Duodenal mucosa (tissue), 2 donors: ENCODE measurements around the gene TMEM178B.
"Not testable (repeated sequence)": the region's sequence is repeated elsewhere in the genome, so short reads cannot be mapped to it uniquely, and the experiment has no call there.

Experiments used
- H3K27ac ChIP-seq: one replicate; pipeline ENCODE4 v1.7.0; 2013; ENCODE audit warnings: low read depth, low read length
- H3K27me3 ChIP-seq, 2 donors: one replicate each; pipeline ENCODE4 v1.7.0; 2013; ENCODE audit warnings: low read length in 2 of 2, control low read depth in 1 of 2; ENCODE audit not compliant: insufficient read depth in 2 of 2, control insufficient read depth in 1 of 2
- H3K36me3 ChIP-seq, 2 donors: one replicate each; pipeline ENCODE4 v1.7.0; 2013; ENCODE audit warnings: low read length in 2 of 2, control low read depth in 1 of 2; ENCODE audit not compliant: insufficient read depth in 2 of 2, control insufficient read depth in 1 of 2
- H3K4me1 ChIP-seq, 2 donors: one replicate each; pipeline ENCODE4 v1.7.0; 2013; ENCODE audit warnings: low read length in 2 of 2, control low read depth in 1 of 2; ENCODE audit not compliant: insufficient read depth in 2 of 2, control insufficient read depth in 1 of 2
- H3K4me3 ChIP-seq, 2 donors: one replicate each; pipeline ENCODE4 v1.7.0; 2013; ENCODE audit warnings: low read length in 2 of 2, low read depth in 1 of 2
- H3K9ac ChIP-seq, 2 donors: one replicate each; pipeline ENCODE4 v1.7.0; 2013; ENCODE audit warnings: low read length in 2 of 2, low read depth in 1 of 2
- H3K9me3 ChIP-seq, 2 donors: one replicate each; pipeline ENCODE4 v1.7.0; 2013; ENCODE audit warnings: low read length in 2 of 2, control low read depth in 1 of 2; ENCODE audit not compliant: control insufficient read depth in 1 of 2

The TMEM178B gene

DNA sequence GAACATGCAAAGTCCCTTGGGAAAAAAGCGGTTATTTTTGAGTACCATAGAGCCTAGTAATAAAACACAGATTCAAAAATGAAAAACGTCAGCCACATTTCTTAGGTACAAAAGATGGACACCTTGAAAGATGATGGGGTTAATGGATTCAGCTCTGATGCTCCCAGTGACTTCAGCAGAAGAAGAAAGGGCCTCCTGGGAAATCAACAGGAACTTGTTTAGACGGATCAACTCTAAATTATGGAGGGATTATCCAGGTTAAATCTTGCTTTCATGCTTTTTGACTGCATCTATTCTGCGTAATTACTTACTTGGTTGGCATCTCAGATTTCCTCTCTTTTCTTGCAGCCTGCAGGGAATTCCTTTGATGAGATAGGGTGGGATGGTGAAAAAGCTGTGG, 82.5 kb downstream of the TMEM178B start:
- Histone ChIP-seq H3K36me3 (no peaks in the 10 kb centered on the region), H3K27me3 (no peaks in the 10 kb centered on the region), H3K4me1 (no peaks in the 10 kb centered on the region), H3K4me3 (no peak overlapping the region), H3K27ac (no peak overlapping the region), H3K9me3 (no peaks in the 10 kb centered on the region), H3K9ac (no peak overlapping the region)

DNA sequence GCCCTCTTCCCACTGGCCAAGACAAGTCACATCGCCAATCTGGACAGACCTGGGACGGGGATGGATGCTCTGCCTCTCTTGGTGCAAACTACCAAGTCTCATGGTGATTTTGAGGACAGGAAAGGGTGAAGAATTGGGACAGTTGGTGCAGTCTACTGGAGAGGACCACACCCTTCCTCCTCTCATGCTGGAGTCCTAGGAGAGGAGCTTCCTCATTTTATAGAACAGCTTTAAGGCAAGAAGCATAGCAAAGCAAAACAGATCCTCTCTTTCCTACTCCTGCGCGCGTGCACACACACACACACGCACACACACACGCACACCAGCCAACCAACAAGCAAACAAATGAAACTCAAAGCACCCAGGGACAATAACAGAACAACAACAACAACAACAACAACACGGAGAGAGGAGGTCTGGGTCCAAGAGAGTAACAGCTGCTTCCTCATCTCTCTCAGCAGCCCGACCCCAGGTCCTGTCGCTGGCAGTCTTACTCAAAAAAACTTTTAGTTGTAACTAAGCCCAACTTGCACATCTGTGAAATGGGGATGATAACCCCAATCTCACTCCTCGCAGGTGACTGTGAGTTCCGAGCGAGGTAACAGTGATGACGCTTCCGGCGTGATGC, 83.4 kb downstream of the TMEM178B start:
- Histone ChIP-seq H3K27me3 (no peaks in the 10 kb centered on the region), H3K9ac (no peak overlapping the region), H3K4me1 (no peaks in the 10 kb centered on the region), H3K4me3 (no peak overlapping the region), H3K27ac (no peak overlapping the region), H3K9me3 (no peaks in the 10 kb centered on the region), H3K36me3 (no peaks in the 10 kb centered on the region)

DNA sequence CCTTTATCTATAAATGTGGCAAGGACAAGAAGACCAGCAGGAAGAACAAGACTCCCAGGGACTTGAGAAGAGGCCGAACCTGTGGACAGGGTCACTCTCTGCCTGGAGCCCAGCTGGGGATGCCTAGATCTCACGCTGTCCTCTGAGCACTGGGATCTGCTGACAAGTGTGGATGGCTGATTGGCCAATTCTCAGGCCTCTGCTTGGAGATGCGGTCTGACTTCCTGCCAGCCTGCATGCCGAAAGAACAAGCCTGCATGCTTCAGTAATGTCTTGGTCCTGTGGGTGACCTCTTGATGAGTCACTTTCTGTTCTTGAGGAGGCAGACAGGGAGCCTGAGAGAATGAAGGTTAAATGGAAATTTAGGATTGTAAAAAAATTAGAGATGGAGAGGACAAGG, 84.7 kb downstream of the TMEM178B start:
- no peaks in the 10 kb centered on the region for H3K36me3 ChIP-seq
- H3K9ac ChIP-seq = no peak overlapping the region
- H3K27ac ChIP-seq = no peak overlapping the region
- no peaks in the 10 kb centered on the region for H3K4me1 ChIP-seq
- no peaks in the 10 kb centered on the region for H3K27me3 ChIP-seq
- H3K4me3 ChIP-seq = no peak overlapping the region
- no peaks in the 10 kb centered on the region for H3K9me3 ChIP-seq

DNA sequence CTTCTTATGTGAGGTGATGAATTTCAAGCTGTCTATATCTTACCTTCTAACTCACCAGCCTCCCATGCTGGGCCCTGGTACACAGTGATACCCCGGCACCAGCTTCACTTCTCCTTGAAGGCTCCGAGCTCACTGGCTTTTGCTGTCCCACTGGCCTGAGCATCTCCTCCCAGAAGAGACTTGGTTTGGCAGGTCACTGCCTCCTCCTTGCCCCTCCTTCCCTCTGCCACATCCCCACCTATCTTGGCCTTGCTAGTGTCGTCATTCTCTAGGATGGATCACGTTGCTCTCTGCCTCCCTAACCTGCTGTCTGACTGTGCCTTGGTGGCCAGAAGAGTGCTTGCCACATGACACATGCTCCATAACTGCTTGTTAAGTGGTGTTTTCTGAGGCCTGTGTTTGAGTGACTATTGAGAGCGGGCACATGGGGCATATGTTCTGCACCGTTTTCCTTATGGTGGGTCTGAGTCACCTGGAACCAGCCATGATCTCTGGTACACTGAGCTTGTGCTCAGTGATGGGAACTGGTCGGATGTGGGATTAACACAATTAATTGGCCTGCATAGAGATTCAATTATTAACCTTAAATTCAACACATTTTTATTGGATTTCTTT, 86.5 kb downstream of the TMEM178B start:
- Histone ChIP-seq H3K27ac (no peak overlapping the region), H3K4me1 (no peaks in the 10 kb centered on the region), H3K9ac (no peak overlapping the region), H3K27me3 (no peaks in the 10 kb centered on the region), H3K36me3 (no peaks in the 10 kb centered on the region), H3K4me3 (no peak overlapping the region), H3K9me3 (no peaks in the 10 kb centered on the region)

DNA sequence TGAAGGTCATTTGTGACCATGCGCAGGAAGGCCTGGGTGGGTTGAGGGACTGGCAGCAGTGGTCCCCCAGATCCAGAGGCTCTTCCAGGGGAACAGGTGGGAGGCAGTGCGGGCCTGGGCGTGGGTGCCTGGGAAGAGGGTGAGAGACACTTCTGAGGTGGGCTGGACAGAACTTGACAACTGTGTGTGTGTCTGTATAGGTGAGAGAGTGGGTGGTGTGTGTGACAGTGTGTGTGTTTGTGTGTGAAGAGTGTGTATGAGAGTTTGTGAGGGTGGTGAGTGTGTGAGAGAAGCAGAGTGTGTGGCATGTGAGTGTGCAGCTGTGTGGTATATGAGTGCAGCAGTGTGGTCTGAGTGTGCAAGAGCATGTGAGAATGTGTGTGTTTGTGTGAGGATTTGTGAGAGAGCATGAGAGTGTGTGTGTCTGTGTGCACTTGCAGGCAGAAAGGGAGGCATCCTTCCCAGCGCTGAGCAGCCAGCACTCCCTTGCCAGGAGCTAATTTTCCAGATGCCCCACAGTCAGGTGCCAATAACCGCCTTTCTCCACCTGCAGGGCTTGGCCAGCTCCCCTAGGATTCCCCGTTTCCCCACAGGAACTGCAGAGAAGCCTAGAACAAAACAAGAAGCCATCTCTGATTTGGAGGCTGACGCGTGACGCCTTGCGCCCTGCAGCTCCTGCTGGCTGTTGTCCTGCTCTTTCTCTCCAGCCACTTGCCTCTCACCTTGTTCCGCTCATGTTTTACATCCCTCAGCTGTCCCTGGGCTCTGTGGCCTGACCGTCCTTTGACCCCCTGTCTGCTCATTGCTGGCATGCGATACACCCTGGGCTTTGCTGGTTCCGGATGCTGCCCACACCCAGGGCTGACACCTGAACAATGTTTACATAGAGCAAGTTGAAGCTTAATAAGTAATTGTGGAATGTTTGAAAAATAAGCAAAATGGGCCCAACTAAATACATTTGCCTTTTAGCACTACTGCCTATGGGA, 88.0 kb downstream of the TMEM178B start:
- H3K4me1 ChIP-seq = no peaks in the 10 kb centered on the region
- H3K9ac ChIP-seq = no peak overlapping the region

DNA sequence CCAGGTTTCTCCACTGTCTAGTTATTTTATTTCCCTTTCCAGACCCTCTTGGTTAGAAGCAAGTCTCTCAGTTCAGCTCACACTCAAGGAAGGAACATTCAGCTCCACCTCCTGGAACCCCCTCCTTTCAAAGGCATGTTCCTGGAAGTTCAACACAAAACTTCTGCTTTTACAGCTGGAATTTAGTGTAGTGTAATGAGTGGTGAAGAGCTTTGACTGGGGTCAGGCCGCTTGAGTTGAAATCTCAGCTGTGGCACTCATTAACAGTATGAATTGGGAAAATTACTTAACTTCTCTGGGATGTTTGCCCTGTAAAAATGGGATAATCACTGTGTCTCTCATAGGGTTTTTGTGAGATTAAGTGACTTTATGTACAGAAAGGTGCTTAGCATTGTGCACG, 91.7 kb downstream of the TMEM178B start:
- H3K4me3 ChIP-seq = no peak overlapping the region
- no peaks in the 10 kb centered on the region for H3K36me3 ChIP-seq
- H3K4me1 ChIP-seq = no peaks in the 10 kb centered on the region
- no peak overlapping the region for H3K9ac ChIP-seq
- no peak overlapping the region for H3K27ac ChIP-seq
- no peaks in the 10 kb centered on the region for H3K27me3 ChIP-seq
- H3K9me3 ChIP-seq = no peaks in the 10 kb centered on the region

More for the DNA sequence above, 88.0 kb downstream of the TMEM178B start:
- no peak overlapping the region for H3K4me3 ChIP-seq
- H3K27me3 ChIP-seq = no peaks in the 10 kb centered on the region
- H3K27ac ChIP-seq = no peak overlapping the region
- H3K9me3 ChIP-seq = no peaks in the 10 kb centered on the region
- no peaks in the 10 kb centered on the region for H3K36me3 ChIP-seq

DNA sequence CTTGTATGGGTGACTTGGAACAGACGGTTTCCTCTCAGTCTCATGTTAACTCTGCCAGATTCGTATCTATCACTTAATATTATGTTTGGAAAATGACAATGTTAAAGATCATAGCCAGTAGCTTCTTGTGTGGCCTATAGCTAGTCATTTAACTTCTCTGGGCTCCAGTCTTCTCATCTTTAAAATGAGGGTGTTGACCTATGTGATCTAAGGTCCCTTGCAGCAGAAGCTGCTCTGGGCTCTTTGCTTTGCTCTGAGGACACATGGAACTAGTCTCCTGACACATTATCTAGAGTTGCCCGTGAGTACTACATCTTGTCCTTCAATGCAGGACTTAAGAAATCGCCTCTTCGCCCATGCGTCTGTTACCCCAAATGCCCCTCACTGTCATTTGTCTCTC, 93.1 kb downstream of the TMEM178B start:
- no peaks in the 10 kb centered on the region for H3K27me3 ChIP-seq
- H3K36me3 ChIP-seq = no peaks in the 10 kb centered on the region
- no peak overlapping the region for H3K9ac ChIP-seq
- H3K4me3 ChIP-seq = no peak overlapping the region
- no peaks in the 10 kb centered on the region for H3K4me1 ChIP-seq
- no peak overlapping the region for H3K27ac ChIP-seq
- no peaks in the 10 kb centered on the region for H3K9me3 ChIP-seq

DNA sequence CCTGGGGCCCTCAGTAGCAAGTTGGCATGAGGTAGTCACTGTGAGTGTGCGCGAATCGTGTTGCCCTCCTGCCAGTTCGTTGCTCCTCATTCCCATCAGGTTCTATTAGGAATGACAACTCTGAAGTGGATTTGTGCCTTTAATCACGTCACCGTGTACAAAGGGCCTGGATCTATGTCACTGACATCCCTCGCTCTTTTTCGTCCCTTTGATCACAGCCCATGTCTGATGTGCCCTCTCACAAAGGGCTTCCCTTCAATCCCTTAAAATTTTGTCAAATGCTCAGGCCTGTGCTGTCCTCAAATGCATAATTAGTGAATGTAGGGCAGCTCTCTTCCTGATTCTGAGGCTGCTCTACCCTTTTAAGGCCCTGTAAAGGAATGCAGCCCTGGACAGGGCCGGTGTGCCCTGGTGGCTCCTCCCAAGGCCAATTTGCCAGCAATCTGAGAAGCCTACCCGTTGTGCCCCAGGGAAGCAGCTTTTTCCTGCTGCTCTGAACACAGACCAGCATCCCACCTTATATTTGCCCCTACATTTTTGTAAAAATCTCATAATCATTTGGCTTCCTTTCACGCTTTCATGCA, 93.6 kb downstream of the TMEM178B start:
- Histone ChIP-seq H3K27ac (no peak overlapping the region), H3K9ac (no peak overlapping the region), H3K9me3 (no peaks in the 10 kb centered on the region), H3K27me3 (no peaks in the 10 kb centered on the region), H3K36me3 (no peaks in the 10 kb centered on the region), H3K4me3 (no peak overlapping the region), H3K4me1 (no peaks in the 10 kb centered on the region)

DNA sequence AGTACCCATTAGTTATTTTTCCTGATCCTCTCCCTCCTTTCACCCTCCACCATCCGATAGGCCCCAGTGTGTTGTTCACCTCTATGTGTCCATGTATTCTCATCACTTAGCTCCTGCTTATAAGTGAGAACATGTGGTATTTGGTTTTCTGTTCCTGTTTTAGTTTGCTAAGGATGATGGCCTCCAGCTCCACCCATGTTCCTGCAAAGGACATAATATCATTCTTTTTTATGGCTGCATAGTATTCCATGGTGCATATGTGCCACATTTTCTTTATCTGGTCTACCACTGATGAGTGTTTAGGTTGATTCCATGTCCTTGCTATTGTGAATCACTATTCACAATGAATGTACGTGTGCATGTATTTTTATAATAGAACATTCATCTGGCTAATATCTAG, 95.3 kb downstream of the TMEM178B start:
- H3K27me3 ChIP-seq, H3K4me3 ChIP-seq, H3K9ac ChIP-seq, H3K36me3 ChIP-seq, H3K9me3 ChIP-seq, H3K4me1 ChIP-seq, H3K27ac ChIP-seq: not testable (repeated sequence)

DNA sequence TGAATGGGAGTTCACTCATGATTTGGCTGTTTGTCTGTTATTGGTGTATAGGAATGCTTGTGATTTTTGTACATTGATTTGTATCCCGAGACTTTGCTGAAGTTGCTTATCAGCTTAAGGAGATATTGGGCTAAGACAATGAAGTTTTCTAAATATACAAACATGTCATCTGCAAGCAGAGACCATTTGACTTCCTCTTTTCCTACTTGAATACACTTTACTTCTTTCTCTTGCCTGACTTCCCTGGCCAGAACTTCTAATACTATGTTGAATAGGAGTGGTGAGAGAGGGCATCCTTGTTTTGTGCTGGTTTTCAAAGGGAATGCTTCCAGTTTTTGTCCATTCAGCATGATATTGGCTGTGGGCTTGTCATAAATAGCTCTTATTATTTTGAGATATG, 101.9 kb downstream of the TMEM178B start:
- H3K9ac ChIP-seq, H3K27ac ChIP-seq, H3K4me3 ChIP-seq, H3K9me3 ChIP-seq, H3K27me3 ChIP-seq, H3K36me3 ChIP-seq, H3K4me1 ChIP-seq: not testable (repeated sequence)
